ENCODE measurements around the gene DUSP8. TPM values are rescaled to one million over a fixed set of nuclear protein-coding genes. Genes with fewer than 3 reads are reported as not detected.

Gene DUSP8
- total RNA-seq, 1 donor from 2014 or later, result 8.4 TPM

DNA sequence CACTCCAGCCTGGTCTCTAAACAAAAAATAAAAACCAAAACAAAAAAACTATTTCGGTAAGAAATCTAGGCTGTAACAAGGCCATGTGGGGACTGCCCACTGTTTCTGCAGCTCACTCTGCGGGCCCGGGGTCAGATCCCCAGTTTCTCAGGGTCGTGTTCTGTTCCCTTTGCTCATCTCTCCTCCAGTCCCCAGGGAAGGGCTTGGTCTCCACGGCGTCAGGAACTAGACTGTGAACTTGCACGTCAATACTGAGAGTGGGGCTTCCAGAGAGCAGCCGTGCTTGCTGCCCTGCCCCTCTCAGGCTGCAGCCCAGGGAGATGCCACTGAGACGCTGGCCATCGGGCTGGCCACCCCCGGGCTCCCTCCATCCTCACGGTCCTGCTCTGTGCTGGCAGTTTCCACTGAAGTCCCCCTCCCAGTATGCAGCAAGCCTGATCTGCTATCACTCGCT is 51.8 kb downstream of the DUSP8 start:
- Mint-ChIP-seq H3K36me3 (no peaks in the 10 kb centered on the region), H3K9me3 (no peaks in the 10 kb centered on the region)
- no peak for DNase-seq (ENCODE audit: extremely low spot score, unreplicated experiment)

DNA sequence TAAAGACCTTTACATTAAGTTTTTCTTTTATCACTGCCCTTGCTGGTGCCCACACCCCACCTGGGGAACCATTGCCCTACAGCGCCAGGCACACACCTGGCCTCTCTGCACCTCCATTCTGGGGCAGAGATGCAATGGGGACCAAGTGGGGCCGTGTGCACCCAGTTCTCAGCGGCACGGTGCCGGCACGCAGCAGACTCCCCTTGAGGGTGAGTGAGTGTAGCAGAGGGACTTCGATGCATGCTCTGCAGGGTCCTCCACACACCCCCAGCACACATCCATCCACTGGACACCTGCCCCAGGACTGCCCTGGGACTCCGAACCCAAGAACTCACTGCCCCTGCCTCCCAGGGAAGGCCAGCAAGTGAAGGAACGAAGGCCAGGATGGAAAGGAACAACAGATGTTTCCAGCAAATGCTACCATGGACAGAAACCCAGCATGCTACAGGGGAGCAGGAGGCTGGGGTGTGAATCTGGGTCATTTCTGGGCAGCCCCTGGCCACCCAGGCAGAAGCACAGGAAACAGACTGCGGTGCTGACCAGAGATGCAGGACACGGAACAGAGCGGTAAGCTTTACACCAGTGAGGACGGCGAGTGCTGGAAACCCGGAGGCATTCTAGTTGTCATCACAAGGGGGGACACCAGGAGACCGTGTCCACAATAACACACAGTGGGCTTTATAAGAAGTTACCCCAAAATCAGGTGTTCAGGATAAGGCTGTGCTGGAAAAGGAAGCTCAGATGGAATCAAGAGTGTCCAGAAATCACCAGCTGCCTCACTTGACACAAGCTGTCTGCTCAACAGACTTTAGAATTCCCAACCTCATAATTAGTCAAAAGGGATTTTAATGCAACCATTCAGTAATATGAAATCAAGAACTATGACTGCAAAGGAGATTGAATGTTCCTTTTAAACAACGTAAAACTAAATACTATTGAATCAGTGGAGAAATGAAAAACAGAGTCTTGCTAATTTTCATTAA is 52.8 kb downstream of the DUSP8 start:
- no peak for DNase-seq (ENCODE audit: extremely low spot score, unreplicated experiment)
- no peaks in the 10 kb centered on the region for H3K36me3 Mint-ChIP-seq
- H3K4me3 Mint-ChIP-seq, result no peak overlapping the region
- H3K27me3 Mint-ChIP-seq, result no peaks in the 10 kb centered on the region
- TF ChIP-seq, protein P1, sequence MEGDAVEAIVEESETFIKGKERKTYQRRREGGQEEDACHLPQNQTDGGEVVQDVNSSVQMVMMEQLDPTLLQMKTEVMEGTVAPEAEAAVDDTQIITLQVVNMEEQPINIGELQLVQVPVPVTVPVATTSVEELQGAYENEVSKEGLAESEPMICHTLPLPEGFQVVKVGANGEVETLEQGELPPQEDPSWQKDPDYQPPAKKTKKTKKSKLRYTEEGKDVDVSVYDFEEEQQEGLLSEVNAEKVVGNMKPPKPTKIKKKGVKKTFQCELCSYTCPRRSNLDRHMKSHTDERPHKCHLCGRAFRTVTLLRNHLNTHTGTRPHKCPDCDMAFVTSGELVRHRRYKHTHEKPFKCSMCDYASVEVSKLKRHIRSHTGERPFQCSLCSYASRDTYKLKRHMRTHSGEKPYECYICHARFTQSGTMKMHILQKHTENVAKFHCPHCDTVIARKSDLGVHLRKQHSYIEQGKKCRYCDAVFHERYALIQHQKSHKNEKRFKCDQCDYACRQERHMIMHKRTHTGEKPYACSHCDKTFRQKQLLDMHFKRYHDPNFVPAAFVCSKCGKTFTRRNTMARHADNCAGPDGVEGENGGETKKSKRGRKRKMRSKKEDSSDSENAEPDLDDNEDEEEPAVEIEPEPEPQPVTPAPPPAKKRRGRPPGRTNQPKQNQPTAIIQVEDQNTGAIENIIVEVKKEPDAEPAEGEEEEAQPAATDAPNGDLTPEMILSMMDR (conservative IDR thresholded peaks at IDR 0.05), result no peak
- peaks cover 41% of the 10 kb centered on the region for H3K4me1 Mint-ChIP-seq (ENCODE audit: unreplicated experiment)
- H3K27ac Mint-ChIP-seq, result no peak overlapping the region
- no peaks in the 10 kb centered on the region for H3K9me3 Mint-ChIP-seq

More for the DNA sequence above, 51.8 kb downstream of the DUSP8 start:
- Mint-ChIP-seq H3K27me3 (no peaks in the 10 kb centered on the region), H3K27ac (no peak overlapping the region), H3K4me3 (no peak overlapping the region), H3K4me1 (ENCODE audit: unreplicated experiment) (peaks cover 38% of the 10 kb centered on the region)
- TF ChIP-seq, protein P1 (conservative IDR thresholded peaks at IDR 0.05), result no peak

DNA sequence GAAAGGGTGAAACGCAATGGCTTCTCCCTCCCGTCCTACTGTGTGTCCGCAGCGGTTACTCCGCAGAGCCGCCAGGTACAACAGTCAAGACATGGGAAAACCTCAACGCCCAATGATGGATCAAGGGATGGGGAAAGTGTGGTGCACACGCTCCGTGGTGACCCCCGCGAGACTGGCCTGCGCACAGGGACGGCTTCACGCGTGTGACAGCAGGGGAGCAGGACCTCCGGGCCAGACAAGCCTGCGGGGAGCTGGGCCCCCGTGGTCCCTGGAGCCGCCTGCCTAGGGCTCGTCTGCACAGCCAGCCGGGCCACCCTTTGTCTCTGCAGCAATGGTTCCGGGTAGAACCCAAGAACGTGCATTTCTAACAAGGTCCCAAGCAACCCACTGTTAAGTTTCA is 53.8 kb downstream of the DUSP8 start:
- H3K9me3 Mint-ChIP-seq, result no peaks in the 10 kb centered on the region
- H3K27me3 Mint-ChIP-seq, result no peaks in the 10 kb centered on the region
- DNase-seq (ENCODE audit: extremely low spot score, unreplicated experiment), result no peak
- peaks cover 4% of the 10 kb centered on the region for H3K36me3 Mint-ChIP-seq
- H3K4me1 Mint-ChIP-seq (ENCODE audit: unreplicated experiment), result peaks cover 49% of the 10 kb centered on the region
- TF ChIP-seq, protein P1 (conservative IDR thresholded peaks at IDR 0.05), result no peak
- no peak overlapping the region for H3K4me3 Mint-ChIP-seq
- H3K27ac Mint-ChIP-seq, result no peak overlapping the region

DNA sequence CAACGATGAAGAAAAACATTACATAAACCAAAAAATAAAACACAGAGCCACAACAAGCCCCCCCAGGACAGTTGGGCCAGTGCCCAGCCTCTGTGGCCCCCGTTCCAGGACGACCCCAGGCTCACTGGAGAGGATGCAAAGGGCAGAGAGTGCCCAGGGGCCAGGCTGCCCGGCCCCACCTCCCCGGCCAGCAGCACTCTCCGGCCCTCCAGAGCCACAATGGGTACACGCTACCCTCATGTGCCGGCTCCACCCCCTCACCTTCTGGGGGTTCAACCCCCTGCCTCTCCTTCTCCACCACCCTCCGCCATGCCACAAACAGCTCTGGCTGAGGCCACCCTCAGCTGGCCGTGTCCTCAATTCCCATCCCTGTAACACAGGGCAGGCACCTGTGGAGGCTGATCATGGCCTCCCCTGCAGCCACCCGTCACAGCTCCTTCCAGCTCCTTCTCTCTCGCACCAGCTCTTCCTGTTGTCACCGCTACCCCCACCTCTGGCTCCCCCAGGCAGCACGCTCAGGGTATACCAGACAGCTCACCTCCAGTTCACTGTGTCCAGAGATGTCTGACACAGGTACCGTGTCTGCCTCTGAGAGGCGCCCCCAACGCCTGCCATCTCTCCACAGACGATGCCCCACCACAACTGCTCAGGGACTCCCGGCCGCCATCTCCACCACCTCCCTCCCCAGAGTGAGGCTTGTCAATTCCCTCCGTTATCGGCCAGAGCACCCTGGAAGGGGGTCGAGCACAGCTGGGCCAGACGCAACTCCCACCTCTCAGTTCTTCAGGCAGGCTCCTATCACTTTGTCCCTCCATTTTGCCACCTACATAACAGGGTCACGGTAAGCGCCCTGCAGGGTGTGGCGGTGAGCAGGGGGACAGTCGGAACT is 54.7 kb downstream of the DUSP8 start:
- TF ChIP-seq, protein P1 (conservative IDR thresholded peaks at IDR 0.05), result no peak
- H3K27ac Mint-ChIP-seq, result peak overlapping the region; percentile 13
- H3K27me3 Mint-ChIP-seq, result no peaks in the 10 kb centered on the region
- H3K4me1 Mint-ChIP-seq (ENCODE audit: unreplicated experiment), result peaks cover 46% of the 10 kb centered on the region
- no peak overlapping the region for H3K4me3 Mint-ChIP-seq
- no peak for DNase-seq (ENCODE audit: extremely low spot score, unreplicated experiment)
- H3K9me3 Mint-ChIP-seq, result no peaks in the 10 kb centered on the region
- peaks cover 5% of the 10 kb centered on the region for H3K36me3 Mint-ChIP-seq

DNA sequence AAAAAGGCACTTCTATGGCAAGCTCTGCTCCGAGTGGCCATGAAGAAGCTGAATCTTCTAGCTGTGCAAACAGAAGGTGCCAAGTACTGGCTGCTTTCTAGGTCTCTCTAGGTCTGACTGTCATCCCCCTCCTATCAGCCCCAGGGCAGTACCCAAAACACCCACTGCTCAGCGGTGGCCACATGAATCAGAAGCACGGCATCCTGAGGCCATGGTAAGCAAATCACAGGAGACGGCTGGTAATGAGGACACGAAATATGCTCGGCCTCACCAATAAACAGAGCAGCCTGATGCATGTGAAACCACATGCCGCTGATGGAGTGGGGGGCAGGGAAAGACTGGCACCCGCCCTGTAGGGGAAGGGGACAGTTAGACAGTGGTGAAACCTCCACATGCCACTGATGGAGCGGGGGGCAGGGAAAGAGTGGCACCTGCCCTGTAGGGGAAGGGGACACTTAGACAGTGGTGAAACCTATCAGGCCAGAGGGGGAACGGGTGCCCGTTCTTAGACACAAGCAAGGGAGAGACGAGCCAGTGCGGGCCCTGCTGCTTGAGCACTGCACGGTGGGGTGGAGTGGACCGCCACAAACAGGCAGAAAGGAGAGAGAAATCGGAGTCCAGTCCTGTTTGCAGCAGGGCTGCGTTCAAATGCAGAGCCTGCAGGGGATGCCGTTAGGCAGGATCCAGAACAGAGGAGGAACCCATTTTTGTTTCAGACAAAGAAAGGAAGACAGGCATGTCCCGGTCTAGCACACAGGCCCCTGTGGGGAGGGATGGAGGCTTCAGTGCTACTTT is 55.6 kb downstream of the DUSP8 start:
- no peak overlapping the region for H3K4me3 Mint-ChIP-seq
- no peak overlapping the region for H3K27ac Mint-ChIP-seq
- TF ChIP-seq, protein P1 (conservative IDR thresholded peaks at IDR 0.05), result no peak
- H3K36me3 Mint-ChIP-seq, result peaks cover 5% of the 10 kb centered on the region
- H3K9me3 Mint-ChIP-seq, result no peaks in the 10 kb centered on the region
- H3K27me3 Mint-ChIP-seq, result no peaks in the 10 kb centered on the region
- no peak for DNase-seq (ENCODE audit: extremely low spot score, unreplicated experiment)
- H3K4me1 Mint-ChIP-seq (ENCODE audit: unreplicated experiment), result peaks cover 48% of the 10 kb centered on the region

All from type B pancreatic cell (in vitro differentiated cells).